NCI-H128 (cell line): Measurements from ENCODE around the gene FUCA2.
"Not testable (repeated sequence)": the region's sequence is repeated elsewhere in the genome, so short reads cannot be mapped to it uniquely, and the experiment has no call there.

Experiments
- DNase-seq: peaks from one replicate; lab custom pipeline; 2025; ENCODE audit not compliant: unreplicated experiment; lab: John Stamatoyannopoulos, UW

Gene FUCA2

GRCh38 chr6:143536461-143536865 is 24.9 kb upstream of the FUCA2 start:
- no peak for DNase-seq

DNA sequence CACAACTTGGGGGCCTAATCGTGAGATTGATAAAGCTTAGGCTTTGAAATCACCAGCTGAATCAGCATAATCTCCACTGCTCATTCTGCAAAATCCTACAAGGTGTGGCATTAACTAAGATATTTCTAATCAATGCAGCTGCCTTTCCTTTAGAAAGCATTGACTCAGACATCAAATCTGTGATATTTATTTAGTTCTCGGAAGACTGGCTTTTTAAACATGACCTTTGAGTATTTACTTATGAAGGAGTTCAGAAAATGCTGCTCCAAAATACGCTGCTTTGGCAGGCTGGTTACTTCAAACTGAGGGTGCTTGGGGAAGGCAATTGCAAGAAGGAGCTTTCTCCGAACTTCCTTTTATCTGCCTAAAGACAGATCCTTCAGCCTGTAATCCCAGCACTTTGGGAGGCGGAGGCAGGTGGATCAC is 23.7 kb upstream of the FUCA2 start:
- no peak for DNase-seq

GRCh38 chr6:143531720-143532499 is 20.4 kb upstream of the FUCA2 start:
- no peak for DNase-seq

- no peak for DNase-seq
Measured at GRCh38 chr6:143529095-143529494, 17.6 kb upstream of the FUCA2 start.

- no peak for DNase-seq
Measured at GRCh38 chr6:143528164-143528811, 16.8 kb upstream of the FUCA2 start.

GRCh38 chr6:143527677-143528076 is 16.2 kb upstream of the FUCA2 start:
- DNase-seq = no peak

DNA sequence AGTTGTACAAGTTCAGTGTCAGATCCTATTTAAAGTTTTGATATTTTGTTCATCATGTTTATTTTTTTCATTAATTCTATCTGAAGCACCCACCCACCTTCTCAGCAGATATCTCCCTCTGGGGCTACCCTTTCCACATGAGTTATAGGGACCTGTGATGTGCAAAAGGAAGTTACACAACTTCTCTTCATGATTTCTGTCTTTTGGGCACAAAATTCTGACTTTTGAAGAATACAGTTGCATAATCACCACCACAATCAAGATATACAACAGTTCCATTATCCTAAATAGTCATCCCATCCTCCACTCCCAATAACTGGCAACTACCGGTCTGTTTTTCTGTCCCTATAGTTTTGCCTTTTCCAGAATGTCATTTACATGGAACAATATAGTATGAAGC is 13.8 kb upstream of the FUCA2 start:
- no peak for DNase-seq

DNA sequence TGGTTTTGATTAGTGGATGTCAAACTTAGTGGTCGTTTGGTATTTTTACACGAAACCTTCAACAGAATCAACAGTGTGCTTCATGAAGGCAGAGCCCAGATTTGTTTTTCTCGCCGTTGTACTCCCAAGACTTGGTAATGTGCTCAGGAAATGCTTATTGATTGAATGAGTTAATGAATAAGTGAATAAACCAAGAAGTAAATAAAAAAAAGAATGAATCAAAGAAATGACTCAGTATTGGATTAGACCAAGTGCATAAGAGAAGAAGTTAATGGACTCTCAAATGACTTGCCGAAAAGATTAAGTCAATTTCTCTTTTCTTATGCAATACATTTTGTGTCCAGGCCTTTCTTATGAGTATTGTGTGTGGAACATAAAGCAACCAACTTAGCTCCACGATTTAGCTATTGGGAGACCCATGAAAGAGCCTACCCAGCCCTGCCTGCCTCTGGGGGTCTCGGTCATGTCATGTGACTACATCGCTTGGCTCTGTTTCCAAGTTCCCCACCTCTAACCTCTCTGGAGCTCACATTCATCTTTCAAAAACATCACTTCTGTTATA is 10.6 kb upstream of the FUCA2 start:
- no peak for DNase-seq

GRCh38 chr6:143517447-143517773 is 5.9 kb upstream of the FUCA2 start:
- no peak for DNase-seq

GRCh38 chr6:143516690-143517446 is 5.3 kb upstream of the FUCA2 start:
- no peak for DNase-seq

DNA sequence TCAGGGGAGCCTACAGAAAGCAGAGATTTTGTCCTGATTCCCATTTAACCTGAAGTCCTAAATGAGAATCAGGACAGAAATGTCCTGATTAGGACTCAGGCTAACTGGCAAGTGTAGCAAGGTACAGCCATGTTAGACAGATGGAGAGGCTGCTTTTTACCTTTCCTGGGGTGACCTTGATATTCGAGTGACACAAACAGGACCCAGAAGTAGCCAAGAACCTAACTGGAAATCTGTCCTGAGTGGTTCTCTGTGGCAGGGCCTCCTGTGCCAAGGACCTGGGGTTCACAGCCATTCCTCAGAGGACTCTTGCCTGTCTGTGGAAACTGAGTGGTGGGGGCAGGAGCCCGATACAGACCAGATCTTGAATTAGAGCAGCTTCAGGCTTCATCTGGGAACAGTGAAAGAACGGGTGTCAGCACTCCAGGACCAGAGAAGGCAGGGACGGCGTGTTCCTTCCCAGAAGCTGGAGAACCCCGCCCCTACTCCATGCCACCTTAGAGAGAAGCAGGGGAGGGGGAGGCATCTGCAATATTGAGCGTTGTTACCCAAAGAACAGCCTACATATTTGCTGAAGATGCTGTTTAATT is 4.3 kb upstream of the FUCA2 start:
- no peak for DNase-seq

DNA sequence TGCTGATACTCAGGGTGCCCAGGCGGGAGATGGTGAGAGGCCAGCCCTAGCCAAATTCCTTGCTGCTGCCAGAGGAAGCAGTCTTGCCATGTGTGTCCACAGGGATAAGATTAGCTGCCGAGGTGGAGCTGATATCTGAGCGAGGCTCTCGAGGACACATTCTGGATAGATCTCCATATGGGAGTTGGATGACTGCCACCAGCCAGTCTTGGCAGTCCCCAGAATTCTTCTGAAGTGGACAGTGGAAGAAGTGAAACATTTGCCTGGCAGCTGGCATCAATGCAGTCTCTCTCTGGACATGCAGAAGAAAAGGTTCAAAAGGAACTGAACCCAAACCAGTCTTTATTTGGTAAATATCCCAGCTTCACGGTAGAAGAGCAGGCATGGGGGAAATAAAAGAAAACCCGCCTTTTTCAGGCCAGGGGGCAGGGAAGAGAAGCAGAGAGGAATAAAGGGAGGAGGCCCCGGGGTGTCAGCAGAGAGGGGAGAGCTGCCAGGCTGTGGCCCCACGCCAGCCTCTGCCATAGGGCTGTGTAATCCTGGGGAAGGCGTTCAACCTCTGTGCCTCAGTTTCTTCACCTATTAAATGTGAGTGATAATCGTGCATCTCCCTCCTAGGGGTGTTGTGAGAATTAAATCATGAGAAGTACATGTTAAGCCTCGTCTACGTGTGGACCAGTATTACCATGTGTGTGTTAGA is 3.7 kb upstream of the FUCA2 start:
- no peak for DNase-seq

- peak; percentile 87 for DNase-seq
Measured at GRCh38 chr6:143513410-143513809, 1.9 kb upstream of the FUCA2 start.

DNA sequence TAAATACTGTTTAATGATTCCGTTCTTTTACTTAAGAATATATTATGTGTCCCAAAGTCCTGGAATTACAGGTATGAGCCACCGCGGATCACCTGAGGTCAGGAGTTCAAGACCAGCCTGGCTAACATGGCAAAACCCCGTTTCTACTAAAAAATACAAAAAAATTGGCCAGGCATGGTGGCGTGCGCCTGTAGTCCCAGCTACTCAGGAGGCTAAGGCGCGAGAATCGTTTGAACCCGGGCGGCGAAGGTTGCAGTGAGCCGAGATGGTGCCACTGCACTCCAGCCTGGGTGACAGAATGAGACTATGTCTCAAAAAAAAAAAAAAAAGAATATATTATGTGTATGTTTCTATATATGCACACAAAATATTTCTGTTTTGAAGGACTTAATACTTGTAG is 1.2 kb downstream of the FUCA2 start:
- DNase-seq = not testable (repeated sequence)

DNA sequence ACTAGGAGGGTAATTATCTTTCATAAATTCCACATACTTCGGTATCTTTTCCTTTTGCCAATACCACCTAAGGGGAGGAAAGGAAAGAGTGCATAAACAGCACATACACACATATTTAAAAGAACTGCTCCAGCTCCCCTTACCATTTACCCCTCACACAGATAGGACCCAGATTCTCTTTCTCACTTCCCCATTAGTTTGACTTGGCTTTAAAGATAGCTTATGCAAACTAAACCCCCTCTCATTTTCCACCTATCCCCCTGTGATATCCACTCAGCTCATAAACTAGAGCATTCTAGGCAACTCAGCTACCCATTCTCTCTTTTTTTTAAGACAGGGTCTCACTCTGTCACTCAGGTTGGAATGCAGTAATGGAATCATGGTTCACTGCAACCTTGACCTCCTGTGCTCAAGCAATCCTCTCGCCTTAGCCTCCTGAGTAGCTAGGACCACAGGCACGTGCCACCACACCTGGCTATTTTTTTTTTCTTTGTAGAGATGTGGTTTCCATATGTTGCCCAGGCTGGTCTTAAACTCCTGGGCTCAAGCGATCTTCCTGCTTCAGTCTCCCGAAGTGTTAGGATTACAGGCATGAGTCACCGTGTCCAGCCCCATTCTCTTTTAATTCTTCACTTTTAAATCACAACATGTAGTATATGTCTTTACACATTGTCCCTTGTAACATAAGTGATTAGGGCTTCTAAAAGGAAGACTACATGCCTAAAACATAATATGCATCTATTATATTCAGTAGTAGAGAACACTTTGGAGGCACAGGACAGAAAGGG is 4.0 kb downstream of the FUCA2 start:
- DNase-seq = no peak

DNA sequence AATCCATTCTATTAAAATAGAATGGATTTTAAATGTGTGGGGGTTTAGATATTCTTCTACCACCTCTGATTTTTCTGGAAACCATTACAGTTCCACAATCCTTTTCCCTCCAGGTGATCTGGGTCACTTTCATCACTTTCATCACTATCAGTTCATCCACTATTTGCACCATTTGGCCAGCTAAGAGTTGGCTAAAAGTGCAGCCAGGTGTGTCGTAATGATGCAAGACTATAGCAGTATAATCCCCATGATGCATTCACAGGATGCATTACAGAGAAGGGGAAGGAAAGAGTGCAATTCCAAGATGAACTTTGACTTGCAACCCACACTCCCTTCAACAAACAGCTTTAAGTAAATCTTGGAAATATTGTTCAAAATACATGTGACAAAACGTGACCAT is 4.9 kb downstream of the FUCA2 start:
- no peak for DNase-seq

GRCh38 chr6:143506199-143506598 is 5.3 kb downstream of the FUCA2 start:
- DNase-seq = no peak

DNA sequence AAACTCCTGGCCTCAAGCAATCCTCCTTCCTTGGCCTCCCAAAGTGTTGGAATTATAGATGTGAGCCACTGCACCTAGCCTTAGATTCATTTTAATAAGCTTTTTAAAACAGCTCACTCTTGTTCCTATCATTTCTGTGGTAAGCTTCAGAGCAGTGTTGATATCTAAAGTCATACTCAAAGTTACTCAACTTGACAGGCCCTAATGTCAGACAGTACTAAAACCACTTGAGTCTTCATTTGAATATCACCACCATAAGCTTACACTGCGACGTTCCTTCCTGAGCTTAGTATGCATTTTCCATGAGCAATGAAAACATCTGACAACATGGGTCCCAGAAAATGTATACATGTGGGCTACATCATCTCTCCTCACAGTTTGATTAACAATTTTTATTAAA is 6.0 kb downstream of the FUCA2 start:
- DNase-seq = no peak

DNA sequence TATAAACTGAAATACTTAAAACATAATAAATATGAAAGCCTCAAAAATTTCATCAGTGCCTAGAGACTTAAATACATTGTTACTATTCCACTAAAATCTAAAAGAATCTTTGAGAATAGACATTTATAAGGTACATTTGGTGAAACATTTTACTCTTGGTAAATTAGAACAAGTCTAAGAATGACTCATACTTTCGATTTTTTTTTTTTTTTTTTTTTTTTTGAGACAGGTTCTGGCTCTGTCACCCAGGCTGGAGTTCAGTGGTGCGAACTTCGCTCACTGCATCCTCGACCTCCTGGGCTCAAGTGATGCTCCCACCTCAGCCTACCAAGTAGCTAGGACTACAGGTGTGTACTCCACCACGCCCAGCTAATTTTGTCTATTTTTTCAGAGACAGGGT is 6.4 kb downstream of the FUCA2 start:
- DNase-seq = no peak

GRCh38 chr6:143504369-143504768 is 7.2 kb downstream of the FUCA2 start:
- DNase-seq = no peak
